Astrocyte (in vitro differentiated cells and primary cell): ENCODE results near the gene SLC43A3.

Experiments used
- EZH2 ChIP-seq: IDR thresholded peaks from 2 replicates; pipeline ENCODE4 v1.6.1; 2012; ENCODE audit warnings: mild to moderate bottlenecking, low read length, inconsistent platforms; ENCODE audit not compliant: insufficient read depth
- TF ChIP-seq, protein P1 (sequence below): IDR thresholded peaks from 2 replicates; pipeline ENCODE4 v1.5.1; 2011; ENCODE audit warnings: low read depth, mild to moderate bottlenecking, inconsistent platforms, low read length, moderate library complexity; ENCODE audit not compliant: insufficient read depth

DNA sequence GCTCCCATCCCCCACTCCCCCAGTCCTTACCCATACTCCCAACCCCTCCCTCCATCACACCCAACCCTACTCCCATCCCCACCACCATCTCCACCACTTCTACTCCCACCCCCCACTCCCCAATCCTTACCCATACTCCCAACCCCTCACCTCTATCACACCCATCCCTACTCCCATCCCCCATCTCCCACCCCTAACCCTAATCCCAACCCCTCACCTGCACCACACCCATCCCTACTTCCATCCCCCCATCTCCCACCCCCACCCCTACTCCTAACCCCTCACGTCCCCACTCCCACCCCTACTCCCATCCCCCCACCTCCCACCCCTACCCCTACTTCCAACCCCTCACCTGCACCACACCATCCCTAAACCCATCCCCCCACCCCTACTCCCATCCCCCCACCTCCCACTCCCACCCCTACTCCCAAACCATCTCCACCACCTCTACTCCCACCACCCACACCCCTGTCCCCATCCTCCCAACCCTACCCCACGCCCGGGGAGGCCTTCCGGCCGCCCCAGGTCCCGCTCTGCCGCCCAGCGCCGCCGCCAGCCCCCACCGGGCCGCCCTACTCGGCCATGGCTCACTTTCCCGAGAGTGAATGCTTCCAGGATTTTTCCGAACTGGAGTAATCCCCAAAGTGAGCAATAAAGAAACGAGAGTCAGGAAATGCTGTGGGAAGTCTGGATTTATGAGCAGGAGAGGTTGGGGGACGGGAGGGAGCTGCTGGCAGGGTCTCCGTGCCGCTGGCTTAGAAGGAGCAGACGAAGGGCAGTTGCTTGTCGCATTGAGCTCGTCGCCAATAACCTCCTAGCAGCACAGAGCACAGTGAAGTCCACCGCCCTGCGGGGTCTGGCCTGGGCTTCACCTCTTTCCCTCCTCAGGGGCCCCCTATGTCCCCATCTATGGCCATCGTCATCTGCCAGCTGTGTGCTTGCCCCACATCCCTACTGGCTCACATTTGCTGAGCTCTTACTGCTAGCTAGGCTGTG lies 50.5 kb downstream of the SLC43A3 start:
- no peak for TF ChIP-seq EZH2
- TF ChIP-seq, protein P1, sequence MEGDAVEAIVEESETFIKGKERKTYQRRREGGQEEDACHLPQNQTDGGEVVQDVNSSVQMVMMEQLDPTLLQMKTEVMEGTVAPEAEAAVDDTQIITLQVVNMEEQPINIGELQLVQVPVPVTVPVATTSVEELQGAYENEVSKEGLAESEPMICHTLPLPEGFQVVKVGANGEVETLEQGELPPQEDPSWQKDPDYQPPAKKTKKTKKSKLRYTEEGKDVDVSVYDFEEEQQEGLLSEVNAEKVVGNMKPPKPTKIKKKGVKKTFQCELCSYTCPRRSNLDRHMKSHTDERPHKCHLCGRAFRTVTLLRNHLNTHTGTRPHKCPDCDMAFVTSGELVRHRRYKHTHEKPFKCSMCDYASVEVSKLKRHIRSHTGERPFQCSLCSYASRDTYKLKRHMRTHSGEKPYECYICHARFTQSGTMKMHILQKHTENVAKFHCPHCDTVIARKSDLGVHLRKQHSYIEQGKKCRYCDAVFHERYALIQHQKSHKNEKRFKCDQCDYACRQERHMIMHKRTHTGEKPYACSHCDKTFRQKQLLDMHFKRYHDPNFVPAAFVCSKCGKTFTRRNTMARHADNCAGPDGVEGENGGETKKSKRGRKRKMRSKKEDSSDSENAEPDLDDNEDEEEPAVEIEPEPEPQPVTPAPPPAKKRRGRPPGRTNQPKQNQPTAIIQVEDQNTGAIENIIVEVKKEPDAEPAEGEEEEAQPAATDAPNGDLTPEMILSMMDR: no peak
